ENCODE results near the gene PACS2. TPM values are rescaled to one million over a fixed set of nuclear protein-coding genes. Genes with fewer than 3 reads are reported as not detected.

PACS2 gene
- polyA plus RNA-seq, 2 donors = 17.8 to 39.2 TPM

GRCh38 chr14:105415481-105416428 lies 101.2 kb downstream of the PACS2 start:
- H3K27me3 ChIP-seq (ENCODE audit: control insufficient read depth in 1 of 2, insufficient read depth in 2 of 2, low read length in 2 of 2) = peaks cover 0 to 3% of the 10 kb centered on the region in 2 donors
- H3K27ac ChIP-seq (ENCODE audit: low read depth in 2 of 2, low read length in 1 of 2) = no peak overlapping the region
- peaks cover 0 to 2% of the 10 kb centered on the region in 2 donors for H3K9me3 ChIP-seq (ENCODE audit: control insufficient read depth in 2 of 2, insufficient read depth in 1 of 2, low read depth in 1 of 2, low read length in 1 of 2)
- H3K4me1 ChIP-seq (ENCODE audit: control insufficient read depth in 2 of 2, insufficient read depth in 2 of 2, low read length in 1 of 2) = peaks cover 16 to 17% of the 10 kb centered on the region in 2 donors
- no peaks in the 10 kb centered on the region for H3K36me3 ChIP-seq (ENCODE audit: control insufficient read depth in 2 of 2, insufficient read depth in 2 of 2, low read length in 1 of 2)
- WGBS, 2 donors = 84 to 89% methylated on average over 25 of the region's 25 CpGs
- H3K4me3 ChIP-seq (ENCODE audit: low read depth in 1 of 2, low read length in 2 of 2) = peak overlapping the region in 1 of 2 donors; percentile 55

GRCh38 chr14:105416671-105417070 lies 102.1 kb downstream of the PACS2 start:
- Histone ChIP-seq H3K27me3 (ENCODE audit: control insufficient read depth in 1 of 2, insufficient read depth in 2 of 2, low read length in 2 of 2) (no peaks in the 10 kb centered on the region), H3K9me3 (ENCODE audit: control insufficient read depth in 2 of 2, insufficient read depth in 1 of 2, low read depth in 1 of 2, low read length in 1 of 2) (peaks cover 0 to 2% of the 10 kb centered on the region in 2 donors), H3K36me3 (ENCODE audit: control insufficient read depth in 2 of 2, insufficient read depth in 2 of 2, low read length in 1 of 2) (no peaks in the 10 kb centered on the region), H3K4me3 (ENCODE audit: low read depth in 1 of 2, low read length in 2 of 2) (no peak overlapping the region), H3K4me1 (ENCODE audit: control insufficient read depth in 2 of 2, insufficient read depth in 2 of 2, low read length in 1 of 2) (peaks cover 21 to 23% of the 10 kb centered on the region in 2 donors), H3K27ac (ENCODE audit: low read depth in 2 of 2, low read length in 1 of 2) (no peak overlapping the region)
- WGBS, 2 donors = 95 to 98% methylated on average over 11 of the region's 11 CpGs

- peaks cover 0 to 4% of the 10 kb centered on the region in 2 donors for H3K36me3 ChIP-seq (ENCODE audit: control insufficient read depth in 2 of 2, insufficient read depth in 2 of 2, low read length in 1 of 2)
- no peaks in the 10 kb centered on the region for H3K27me3 ChIP-seq (ENCODE audit: control insufficient read depth in 1 of 2, insufficient read depth in 2 of 2, low read length in 2 of 2)
- no peak overlapping the region for H3K4me3 ChIP-seq (ENCODE audit: low read depth in 1 of 2, low read length in 2 of 2)
- peaks cover 0 to 2% of the 10 kb centered on the region in 2 donors for H3K9me3 ChIP-seq (ENCODE audit: control insufficient read depth in 2 of 2, insufficient read depth in 1 of 2, low read depth in 1 of 2, low read length in 1 of 2)
- peaks cover 24 to 25% of the 10 kb centered on the region in 2 donors for H3K4me1 ChIP-seq (ENCODE audit: control insufficient read depth in 2 of 2, insufficient read depth in 2 of 2, low read length in 1 of 2)
- 78 to 88% methylated on average over 3 of the region's 3 CpGs for WGBS, 2 donors
- H3K27ac ChIP-seq (ENCODE audit: low read depth in 2 of 2, low read length in 1 of 2) = no peak overlapping the region
Observed at GRCh38 chr14:105417690-105418121, 103.2 kb downstream of the PACS2 start.

- Histone ChIP-seq H3K27ac (ENCODE audit: low read depth in 2 of 2, low read length in 1 of 2) (no peak overlapping the region), H3K9me3 (ENCODE audit: control insufficient read depth in 2 of 2, insufficient read depth in 1 of 2, low read depth in 1 of 2, low read length in 1 of 2) (peaks cover 0 to 2% of the 10 kb centered on the region in 2 donors), H3K27me3 (ENCODE audit: control insufficient read depth in 1 of 2, insufficient read depth in 2 of 2, low read length in 2 of 2) (no peaks in the 10 kb centered on the region), H3K36me3 (ENCODE audit: control insufficient read depth in 2 of 2, insufficient read depth in 2 of 2, low read length in 1 of 2) (peaks cover 0 to 4% of the 10 kb centered on the region in 2 donors), H3K4me3 (ENCODE audit: low read depth in 1 of 2, low read length in 2 of 2) (peak overlapping the region; percentile 68 to 84), H3K4me1 (ENCODE audit: control insufficient read depth in 2 of 2, insufficient read depth in 2 of 2, low read length in 1 of 2) (peaks cover 24 to 26% of the 10 kb centered on the region in 2 donors)
- 72 to 75% methylated on average over 19 of the region's 19 CpGs for WGBS, 2 donors
Observed at GRCh38 chr14:105418269-105419194, 104.0 kb downstream of the PACS2 start.

GRCh38 chr14:105419195-105420091 lies 104.9 kb downstream of the PACS2 start, which contains the start of gene MTA1:
Gene MTA1 (plus strand): TSS chr14:105419827. CDS start chr14:105420036, 209 bp downstream.
- WGBS, 2 donors = 3 to 8% methylated on average over 33 to 96 of the region's 96 CpGs
- peaks cover 23 to 25% of the 10 kb centered on the region in 2 donors for H3K4me1 ChIP-seq (ENCODE audit: control insufficient read depth in 2 of 2, insufficient read depth in 2 of 2, low read length in 1 of 2)
- peak within 1 kb of the TSS; percentile 68 to 84 for H3K4me3 ChIP-seq (ENCODE audit: low read depth in 1 of 2, low read length in 2 of 2)
- H3K27ac ChIP-seq (ENCODE audit: low read depth in 2 of 2, low read length in 1 of 2) = peak within 1 kb of the TSS; percentile 48 to 61
- peaks cover 0 to 4% of the 10 kb centered on the region in 2 donors for H3K36me3 ChIP-seq (ENCODE audit: control insufficient read depth in 2 of 2, insufficient read depth in 2 of 2, low read length in 1 of 2)
- H3K9me3 ChIP-seq (ENCODE audit: control insufficient read depth in 2 of 2, insufficient read depth in 1 of 2, low read depth in 1 of 2, low read length in 1 of 2) = peaks cover 0 to 2% of the 10 kb centered on the region in 2 donors
- H3K27me3 ChIP-seq (ENCODE audit: control insufficient read depth in 1 of 2, insufficient read depth in 2 of 2, low read length in 2 of 2) = no peaks in the 10 kb centered on the region

GRCh38 chr14:105420101-105420973 lies 105.8 kb downstream of the PACS2 start:
- peaks cover 22 to 23% of the 10 kb centered on the region in 2 donors for H3K4me1 ChIP-seq (ENCODE audit: control insufficient read depth in 2 of 2, insufficient read depth in 2 of 2, low read length in 1 of 2)
- H3K27me3 ChIP-seq (ENCODE audit: control insufficient read depth in 1 of 2, insufficient read depth in 2 of 2, low read length in 2 of 2) = no peaks in the 10 kb centered on the region
- peaks cover 0 to 2% of the 10 kb centered on the region in 2 donors for H3K9me3 ChIP-seq (ENCODE audit: control insufficient read depth in 2 of 2, insufficient read depth in 1 of 2, low read depth in 1 of 2, low read length in 1 of 2)
- H3K27ac ChIP-seq (ENCODE audit: low read depth in 2 of 2, low read length in 1 of 2) = peak overlapping the region; percentile 48 to 61
- WGBS, 2 donors = 2 to 4% methylated on average over 29 to 65 of the region's 67 CpGs
- H3K36me3 ChIP-seq (ENCODE audit: control insufficient read depth in 2 of 2, insufficient read depth in 2 of 2, low read length in 1 of 2) = peaks cover 0 to 8% of the 10 kb centered on the region in 2 donors
- H3K4me3 ChIP-seq (ENCODE audit: low read depth in 1 of 2, low read length in 2 of 2) = peak overlapping the region; percentile 68 to 84

- Histone ChIP-seq H3K4me3 (ENCODE audit: low read depth in 1 of 2, low read length in 2 of 2) (peak overlapping the region; percentile 67 to 84), H3K4me1 (ENCODE audit: control insufficient read depth in 2 of 2, insufficient read depth in 2 of 2, low read length in 1 of 2) (peaks cover 22 to 23% of the 10 kb centered on the region in 2 donors), H3K27me3 (ENCODE audit: control insufficient read depth in 1 of 2, insufficient read depth in 2 of 2, low read length in 2 of 2) (no peaks in the 10 kb centered on the region), H3K27ac (ENCODE audit: low read depth in 2 of 2, low read length in 1 of 2) (peak overlapping the region in 1 of 2 donors; percentile 37), H3K9me3 (ENCODE audit: control insufficient read depth in 2 of 2, insufficient read depth in 1 of 2, low read depth in 1 of 2, low read length in 1 of 2) (peaks cover 0 to 2% of the 10 kb centered on the region in 2 donors), H3K36me3 (ENCODE audit: control insufficient read depth in 2 of 2, insufficient read depth in 2 of 2, low read length in 1 of 2) (peaks cover 0 to 12% of the 10 kb centered on the region in 2 donors)
- 35 to 41% methylated on average over 23 of the region's 23 CpGs for WGBS, 2 donors
Observed at GRCh38 chr14:105420974-105421674, 106.6 kb downstream of the PACS2 start.

All from esophagus (tissue), 2 donors.